Measurements from ENCODE around the gene OTUD3.

OTUD3 gene

GRCh38 chr1:19946331-19946751 is 64.1 kb downstream of the OTUD3 start:
- H2AK5ac ChIP-seq (ENCODE audit: low read depth, low read length): no peak overlapping the region
- H3K4me2 ChIP-seq (ENCODE audit: insufficient read depth, low read length, poor library complexity, severe bottlenecking): no peak overlapping the region
- no peak overlapping the region for H3K27ac ChIP-seq (replicated peaks; ENCODE audit: low read length)
- no peak overlapping the region for H2BK15ac ChIP-seq (ENCODE audit: low read length)
- no peak overlapping the region for H3K4me3 ChIP-seq (ENCODE audit: low read length in 2 of 2)
- peaks cover 0 to under 1% of the 10 kb centered on the region in 2 donors for H3K4me1 ChIP-seq (ENCODE audit: control insufficient read depth in 2 of 2, insufficient read depth in 1 of 2, low read depth in 1 of 2, low read length in 2 of 2)
- WGBS, 2 donors (ENCODE audit: extremely low coverage in 2 of 2, insufficient read length in 2 of 2, insufficient replicate concordance in 1 of 2): no CpG with 5 or more reads among the region's 6 CpGs
- H3K14ac ChIP-seq (ENCODE audit: low read length): no peak overlapping the region
- no peaks in the 10 kb centered on the region for H3K36me3 ChIP-seq (replicated peaks in 1 of 2; ENCODE audit: control insufficient read depth in 2 of 2, insufficient read depth in 2 of 2, low read length in 2 of 2)
- no peak overlapping the region for H4K91ac ChIP-seq (ENCODE audit: low read depth, low read length, poor library complexity)
- no peak overlapping the region for H2BK120ac ChIP-seq (ENCODE audit: low read depth, low read length)
- H3K79me1 ChIP-seq (ENCODE audit: low read depth, low read length): no peaks in the 10 kb centered on the region
- H3K27me3 ChIP-seq (ENCODE audit: control insufficient read depth in 3 of 3, insufficient read depth in 3 of 3, low read depth in 1 of 3, low read length in 3 of 3): no peaks in the 10 kb centered on the region
- H3K4ac ChIP-seq (ENCODE audit: low read length): no peak overlapping the region
- DNase-seq (ENCODE audit: low spot score): no peak
- no peak overlapping the region for H4K8ac ChIP-seq (ENCODE audit: low read depth, low read length)
- H3K18ac ChIP-seq (ENCODE audit: low read length): no peak overlapping the region
- H2BK5ac ChIP-seq (ENCODE audit: low read length): no peak overlapping the region
- no peak overlapping the region for H3K9ac ChIP-seq (ENCODE audit: low read depth, low read length, poor library complexity)
- H3K9me3 ChIP-seq (replicated peaks in 1 of 2; ENCODE audit: control insufficient read depth in 2 of 2, insufficient read depth in 1 of 2, low read depth in 1 of 2, low read length in 2 of 2): no peaks in the 10 kb centered on the region
- no peak overlapping the region for H2BK12ac ChIP-seq (ENCODE audit: low read length)
- H3K23ac ChIP-seq (ENCODE audit: low read depth, low read length, poor library complexity): no peak overlapping the region
- no peak overlapping the region for H2AFZ ChIP-seq (ENCODE audit: low read length)

GRCh38 chr1:19946971-19947370 is 64.8 kb downstream of the OTUD3 start:
- Histone ChIP-seq H3K23ac (ENCODE audit: low read depth, low read length, poor library complexity) (no peak overlapping the region), H3K9me3 (replicated peaks in 1 of 2; ENCODE audit: control insufficient read depth in 2 of 2, insufficient read depth in 1 of 2, low read depth in 1 of 2, low read length in 2 of 2) (no peaks in the 10 kb centered on the region), H3K27ac (replicated peaks; ENCODE audit: low read length) (no peak overlapping the region), H2BK5ac (ENCODE audit: low read length) (no peak overlapping the region), H3K18ac (ENCODE audit: low read length) (no peak overlapping the region), H3K36me3 (replicated peaks in 1 of 2; ENCODE audit: control insufficient read depth in 2 of 2, insufficient read depth in 2 of 2, low read length in 2 of 2) (no peaks in the 10 kb centered on the region), H3K4me2 (ENCODE audit: insufficient read depth, low read length, poor library complexity, severe bottlenecking) (no peak overlapping the region), H2AK5ac (ENCODE audit: low read depth, low read length) (no peak overlapping the region), H2AFZ (ENCODE audit: low read length) (no peak overlapping the region), H3K4me3 (ENCODE audit: low read length in 2 of 2) (no peak overlapping the region), H3K79me1 (ENCODE audit: low read depth, low read length) (no peaks in the 10 kb centered on the region), H4K8ac (ENCODE audit: low read depth, low read length) (no peak overlapping the region), H3K9ac (ENCODE audit: low read depth, low read length, poor library complexity) (no peak overlapping the region), H2BK15ac (ENCODE audit: low read length) (no peak overlapping the region), H4K91ac (ENCODE audit: low read depth, low read length, poor library complexity) (no peak overlapping the region), H2BK120ac (ENCODE audit: low read depth, low read length) (no peak overlapping the region), H3K27me3 (ENCODE audit: control insufficient read depth in 3 of 3, insufficient read depth in 3 of 3, low read depth in 1 of 3, low read length in 3 of 3) (no peaks in the 10 kb centered on the region), H3K14ac (ENCODE audit: low read length) (no peak overlapping the region), H2BK12ac (ENCODE audit: low read length) (no peak overlapping the region), H3K4me1 (ENCODE audit: control insufficient read depth in 2 of 2, insufficient read depth in 1 of 2, low read depth in 1 of 2, low read length in 2 of 2) (no peaks in the 10 kb centered on the region), H3K4ac (ENCODE audit: low read length) (no peak overlapping the region)
- no CpG with 5 or more reads among the region's 3 CpGs for WGBS, 2 donors (ENCODE audit: extremely low coverage in 2 of 2, insufficient read length in 2 of 2, insufficient replicate concordance in 1 of 2)
- no peak for DNase-seq (ENCODE audit: low spot score)

- Histone ChIP-seq H3K27me3 (ENCODE audit: control insufficient read depth in 3 of 3, insufficient read depth in 3 of 3, low read depth in 1 of 3, low read length in 3 of 3) (no peaks in the 10 kb centered on the region), H4K8ac (ENCODE audit: low read depth, low read length) (no peak overlapping the region), H2BK5ac (ENCODE audit: low read length) (no peak overlapping the region), H2BK120ac (ENCODE audit: low read depth, low read length) (no peak overlapping the region), H3K79me1 (ENCODE audit: low read depth, low read length) (no peaks in the 10 kb centered on the region), H2AFZ (ENCODE audit: low read length) (no peak overlapping the region), H2BK12ac (ENCODE audit: low read length) (no peak overlapping the region), H4K91ac (ENCODE audit: low read depth, low read length, poor library complexity) (no peak overlapping the region), H3K9me3 (replicated peaks in 1 of 2; ENCODE audit: control insufficient read depth in 2 of 2, insufficient read depth in 1 of 2, low read depth in 1 of 2, low read length in 2 of 2) (no peaks in the 10 kb centered on the region), H3K4me3 (ENCODE audit: low read length in 2 of 2) (no peak overlapping the region), H3K27ac (replicated peaks; ENCODE audit: low read length) (no peak overlapping the region), H3K4ac (ENCODE audit: low read length) (no peak overlapping the region), H2BK15ac (ENCODE audit: low read length) (no peak overlapping the region), H3K9ac (ENCODE audit: low read depth, low read length, poor library complexity) (no peak overlapping the region), H3K14ac (ENCODE audit: low read length) (no peak overlapping the region), H3K4me1 (ENCODE audit: control insufficient read depth in 2 of 2, insufficient read depth in 1 of 2, low read depth in 1 of 2, low read length in 2 of 2) (no peaks in the 10 kb centered on the region), H2AK5ac (ENCODE audit: low read depth, low read length) (no peak overlapping the region), H3K18ac (ENCODE audit: low read length) (no peak overlapping the region), H3K36me3 (replicated peaks in 1 of 2; ENCODE audit: control insufficient read depth in 2 of 2, insufficient read depth in 2 of 2, low read length in 2 of 2) (no peaks in the 10 kb centered on the region), H3K23ac (ENCODE audit: low read depth, low read length, poor library complexity) (no peak overlapping the region), H3K4me2 (ENCODE audit: insufficient read depth, low read length, poor library complexity, severe bottlenecking) (no peak overlapping the region)
- WGBS, 2 donors (ENCODE audit: extremely low coverage in 2 of 2, insufficient read length in 2 of 2, insufficient replicate concordance in 1 of 2): no CpG with 5 or more reads among the region's 2 CpGs
- no peak for DNase-seq (ENCODE audit: low spot score)
Observed at GRCh38 chr1:19949016-19949415, 66.8 kb downstream of the OTUD3 start.

- H2BK15ac ChIP-seq (ENCODE audit: low read length): no peak overlapping the region
- H2AK5ac ChIP-seq (ENCODE audit: low read depth, low read length): no peak overlapping the region
- no peak overlapping the region for H3K9ac ChIP-seq (ENCODE audit: low read depth, low read length, poor library complexity)
- H4K91ac ChIP-seq (ENCODE audit: low read depth, low read length, poor library complexity): no peak overlapping the region
- no CpG with 5 or more reads among the region's 2 CpGs for WGBS, 2 donors (ENCODE audit: extremely low coverage in 2 of 2, insufficient read length in 2 of 2, insufficient replicate concordance in 1 of 2)
- H2BK12ac ChIP-seq (ENCODE audit: low read length): no peak overlapping the region
- H2AFZ ChIP-seq (ENCODE audit: low read length): no peak overlapping the region
- no peaks in the 10 kb centered on the region for H3K36me3 ChIP-seq (replicated peaks in 1 of 2; ENCODE audit: control insufficient read depth in 2 of 2, insufficient read depth in 2 of 2, low read length in 2 of 2)
- no peak overlapping the region for H3K27ac ChIP-seq (replicated peaks; ENCODE audit: low read length)
- no peak overlapping the region for H2BK5ac ChIP-seq (ENCODE audit: low read length)
- H3K4me1 ChIP-seq (ENCODE audit: control insufficient read depth in 2 of 2, insufficient read depth in 1 of 2, low read depth in 1 of 2, low read length in 2 of 2): peaks cover 0 to 2% of the 10 kb centered on the region in 2 donors
- no peak overlapping the region for H3K14ac ChIP-seq (ENCODE audit: low read length)
- H3K79me1 ChIP-seq (ENCODE audit: low read depth, low read length): no peaks in the 10 kb centered on the region
- no peak overlapping the region for H3K4me2 ChIP-seq (ENCODE audit: insufficient read depth, low read length, poor library complexity, severe bottlenecking)
- no peak overlapping the region for H4K8ac ChIP-seq (ENCODE audit: low read depth, low read length)
- no peak overlapping the region for H2BK120ac ChIP-seq (ENCODE audit: low read depth, low read length)
- no peak overlapping the region for H3K23ac ChIP-seq (ENCODE audit: low read depth, low read length, poor library complexity)
- no peaks in the 10 kb centered on the region for H3K9me3 ChIP-seq (replicated peaks in 1 of 2; ENCODE audit: control insufficient read depth in 2 of 2, insufficient read depth in 1 of 2, low read depth in 1 of 2, low read length in 2 of 2)
- no peaks in the 10 kb centered on the region for H3K27me3 ChIP-seq (ENCODE audit: control insufficient read depth in 3 of 3, insufficient read depth in 3 of 3, low read depth in 1 of 3, low read length in 3 of 3)
- H3K4me3 ChIP-seq (ENCODE audit: low read length in 2 of 2): no peak overlapping the region
- DNase-seq (ENCODE audit: low spot score): no peak
- no peak overlapping the region for H3K4ac ChIP-seq (ENCODE audit: low read length)
- H3K18ac ChIP-seq (ENCODE audit: low read length): no peak overlapping the region
Observed at GRCh38 chr1:19954059-19954458, 71.9 kb downstream of the OTUD3 start.
